Endothelial cell of umbilical vein (primary cell): Measurements from ENCODE around the gene DLEC1. TPM values are rescaled to one million over a fixed set of nuclear protein-coding genes. Genes with fewer than 3 reads are reported as not detected.

Experiments used
- BruUV-seq: library from RNA; stranded (reverse); fragments of 400-500 nt; replicated peaks from 2 replicates; lab custom pipeline; 2021; lab: Mats Ljungman, UMichigan
- CTCF ChIA-PET: fragments of 300-600, 350-600 bp; sonication (Branson Sonifier 250); formaldehyde crosslinking; loops from one replicate; lab custom pipeline; 2021; ENCODE audit warnings: antibody characterized with exemption, inconsistent platforms; lab: Charles Lee
- POLR2A ChIA-PET: fragments of 300-600, 350-600 bp; sonication (Branson Sonifier 250); formaldehyde crosslinking; loops from one replicate; lab custom pipeline; 2021; ENCODE audit warnings: antibody characterized with exemption, inconsistent platforms; lab: Charles Lee
- DNase-seq: peaks from one replicate; pipeline ENCODE4 v3.0.0-alpha.2; 2011; ENCODE audit warnings: low read depth, low spot score
- FAIRE-seq: peaks from 2 replicates; lab custom pipeline; 2011; peaks lifted over from hg19 to GRCh38; lab: Jason Lieb, UNC
- H2AFZ ChIP-seq: 2 replicates; pipeline ENCODE4 v1.6.0; 2012; ENCODE audit warnings: low read depth, low read length, control low read depth, inconsistent platforms
- H3K27ac ChIP-seq: 2 replicates; pipeline ENCODE4 v1.5.1; 2011; ENCODE audit warnings: low read depth, mild to moderate bottlenecking, control low read depth, low read length, moderate library complexity; ENCODE audit not compliant: insufficient read depth
- H3K27me3 ChIP-seq, 2 experiments: 2 replicates each; pipeline versions ENCODE4 v1.6.0 to v1.6.1; 2011; ENCODE audit warnings: low read length in 2 of 2, mixed read lengths in 1 of 2; ENCODE audit not compliant: control insufficient read depth in 2 of 2, insufficient read depth in 2 of 2
- H3K36me3 ChIP-seq, 2 experiments: 2 replicates in 1 of 2; 3 replicates in 1 of 2; pipeline ENCODE4 v1.5.1; 2011; ENCODE audit warnings: low read length in 2 of 2, mild to moderate bottlenecking in 1 of 2, moderate library complexity in 1 of 2; ENCODE audit not compliant: control insufficient read depth in 2 of 2, insufficient read depth in 2 of 2; ENCODE audit errors: extremely low read depth in 1 of 2
- H3K4me1 ChIP-seq: 3 replicates; pipeline ENCODE4 v1.5.1; 2011; ENCODE audit warnings: mild to moderate bottlenecking, low read length; ENCODE audit not compliant: control insufficient read depth, insufficient read depth; ENCODE audit errors: extremely low read depth
- H3K4me2 ChIP-seq: 2 replicates; pipeline ENCODE4 v1.6.1; 2011; ENCODE audit warnings: low read length, control low read depth, mixed read lengths; ENCODE audit not compliant: insufficient read depth
- H3K4me3 ChIP-seq, 3 experiments: fragments of 200-600 bp in 1 of 3; sonication (generic), shearing (Covaris generic) in 1 of 3; replicated peaks in 1 of 3; 2 replicates each; pipeline ENCODE4 v1.5.1; 2011 to 2016; ENCODE audit warnings: control low read depth in 3 of 3, low read length in 3 of 3, mild to moderate bottlenecking in 2 of 3, inconsistent platforms in 1 of 3, low read depth in 1 of 3, moderate library complexity in 1 of 3; ENCODE audit not compliant: insufficient read depth in 1 of 3
- H3K79me2 ChIP-seq: 2 replicates; pipeline ENCODE4 v1.6.0; 2012; ENCODE audit warnings: low read length, inconsistent platforms; ENCODE audit not compliant: control insufficient read depth, insufficient read depth
- H3K9ac ChIP-seq: replicated peaks from 2 replicates; pipeline ENCODE3; 2011; ENCODE audit warnings: low read length, control low read depth; ENCODE audit not compliant: insufficient read depth; ENCODE audit errors: extremely low read depth
- H3K9me1 ChIP-seq: replicated peaks from 3 replicates; pipeline ENCODE4 v1.6.0; 2011; ENCODE audit warnings: mild to moderate bottlenecking, low read length; ENCODE audit not compliant: control insufficient read depth, insufficient read depth; ENCODE audit errors: extremely low read depth
- H3K9me3 ChIP-seq: replicated peaks from 2 replicates; pipeline ENCODE4 v1.5.1; 2012; ENCODE audit warnings: low read length, inconsistent platforms; ENCODE audit not compliant: control insufficient read depth, insufficient read depth
- H4K20me1 ChIP-seq: replicated peaks from 2 replicates; pipeline ENCODE3; 2011; ENCODE audit warnings: mild to moderate bottlenecking, low read length; ENCODE audit not compliant: control insufficient read depth, insufficient read depth; ENCODE audit errors: extremely low read depth
- CTCF ChIP-seq, 2 donors: IDR thresholded peaks; 1 replicate in 1 of 2; 2 replicates in 1 of 2; pipeline ENCODE4 v1.5.1; 2011; ENCODE audit warnings: low read length in 2 of 2, mild to moderate bottlenecking in 2 of 2, moderate library complexity in 2 of 2, control low read depth in 1 of 2, inconsistent platforms in 1 of 2, low read depth in 1 of 2; ENCODE audit not compliant: insufficient read depth in 1 of 2; ENCODE audit errors: extremely low read depth in 1 of 2
- FOS ChIP-seq: IDR thresholded peaks from 2 replicates; pipeline ENCODE4 v1.6.1; 2011; ENCODE audit warnings: mild to moderate bottlenecking, low read length, moderate library complexity, borderline replicate concordance; ENCODE audit not compliant: insufficient read depth
- GATA2 ChIP-seq: IDR thresholded peaks from 2 replicates; pipeline ENCODE4 v1.7.0; 2011; ENCODE audit warnings: low read depth, mild to moderate bottlenecking, moderate library complexity, mixed read lengths, low read length; ENCODE audit not compliant: insufficient read length, insufficient read depth
- JUN ChIP-seq: IDR thresholded peaks from 2 replicates; pipeline ENCODE4 v1.6.1; 2011; ENCODE audit warnings: borderline replicate concordance, low read depth; ENCODE audit not compliant: insufficient read length, insufficient read depth
- MAX ChIP-seq: IDR thresholded peaks from 2 replicates; pipeline ENCODE4 v1.6.1; 2011; ENCODE audit not compliant: insufficient read depth, insufficient read length
- POLR2A ChIP-seq: IDR thresholded peaks from 2 replicates; pipeline ENCODE4 v1.6.1; 2012; ENCODE audit warnings: low read depth, mild to moderate bottlenecking, control low read depth, low read length
- dilution Hi-C: fragments of 300-500 bp; cut with MboI; formaldehyde crosslinking; loops from one replicate; pipeline ENCODE4 v1.15.0; 2019; ENCODE audit warnings: low sequenced_read_pairs; ENCODE audit not compliant: extremely low pct_ligation_motif_present
- intact Hi-C: fragments of 100-400 bp; cut with micrococcal nuclease; formaldehyde crosslinking; loops from one replicate; pipeline ENCODE4 v1.10.0; 2022
- polyA plus RNA-seq, 4 experiments: library from polyadenylated mRNA; depleted of rRNA in 3 of 4; stranded (reverse) in 3 of 4; unstranded in 1 of 4; fragments of >200 nt; gene quantifications; 2 replicates each; pipeline versions ENCODE4 v1.2.1 to v1.2.3, GENCODE V29; 2011 to 2012; ENCODE audit warnings: missing spikeins in 1 of 4
- total RNA-seq: library from RNA; stranded (reverse); gene quantifications from 2 replicates; pipeline ENCODE4 v1.2.3, GENCODE V29; 2021

DLEC1 gene
- total and polyA plus RNA-seq, 2 donors (not counting 3 experiments of a cell fraction or from before 2014, with no cell fraction given): not detected

GRCh38 chr3:37991823-37992222 lies 47.2 kb upstream of the DLEC1 start:
- H3K36me3 ChIP-seq: no peaks in the 10 kb centered on the region
- H3K9ac ChIP-seq: no peak overlapping the region
- H2AFZ ChIP-seq: no peak overlapping the region
- H3K27me3 ChIP-seq: no peaks in the 10 kb centered on the region
- ChIA-PET POLR2A (no interaction called here), CTCF (interaction anchor here (1.2 to 1.5 kb wide), 2 partner anchors 12 to 18 kb away, joined by 3 to 4 read pairs; no protein-coding TSS in a partner anchor)
- no peaks in the 10 kb centered on the region for H4K20me1 ChIP-seq
- no peak overlapping the region for H3K27ac ChIP-seq
- no TSS peak for BruUV-seq
- no peaks in the 10 kb centered on the region for H3K9me3 ChIP-seq
- DNase-seq (no peak), FAIRE-seq (no peak)
- no peak overlapping the region for H3K4me2 ChIP-seq
- H3K9me1 ChIP-seq: no peaks in the 10 kb centered on the region
- no peak overlapping the region for H3K4me3 ChIP-seq
- intact Hi-C loops: no loop called here
- dilution Hi-C loops: no loop called here
- no peaks in the 10 kb centered on the region for H3K79me2 ChIP-seq
- H3K4me1 ChIP-seq: peaks cover 10% of the 10 kb centered on the region
- TF ChIP-seq MAX (no peak), FOS (no peak), JUN (no peak), GATA2 (no peak), CTCF (IDR thresholded peaks at IDR 0.05; ENCODE audit: extremely low read depth in 1 of 2, insufficient read depth in 1 of 2, low read depth in 1 of 2, low read length in 2 of 2) (no peak), POLR2A (no peak)
